ENCODE results near the gene ZNF275.
"Not testable (repeated sequence)": the region's sequence is repeated elsewhere in the genome, so short reads cannot be mapped to it uniquely, and the experiment has no call there.

Gene ZNF275

DNA sequence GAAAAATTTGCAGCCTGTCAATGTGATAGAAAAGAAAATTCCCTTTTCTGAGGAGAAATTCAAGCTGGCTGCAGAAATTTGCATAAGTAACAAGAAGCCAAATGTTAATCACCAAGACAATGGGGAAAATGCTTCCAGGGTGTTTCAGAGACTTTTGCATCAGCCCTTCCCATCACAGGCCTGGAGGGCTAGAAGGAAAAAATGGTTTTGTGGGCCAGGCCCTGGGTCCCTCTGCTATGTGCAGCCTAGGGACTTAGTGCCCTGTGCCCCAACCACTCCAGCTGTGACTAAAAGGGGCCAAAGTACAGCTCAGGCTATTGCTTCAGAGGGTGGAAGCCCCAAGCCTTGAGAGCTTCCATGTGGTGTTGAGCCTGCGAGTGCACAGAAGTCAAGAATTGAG is 23.9 kb downstream of the ZNF275 start:
- no peak for DNase-seq (ENCODE audit: low spot score)

DNA sequence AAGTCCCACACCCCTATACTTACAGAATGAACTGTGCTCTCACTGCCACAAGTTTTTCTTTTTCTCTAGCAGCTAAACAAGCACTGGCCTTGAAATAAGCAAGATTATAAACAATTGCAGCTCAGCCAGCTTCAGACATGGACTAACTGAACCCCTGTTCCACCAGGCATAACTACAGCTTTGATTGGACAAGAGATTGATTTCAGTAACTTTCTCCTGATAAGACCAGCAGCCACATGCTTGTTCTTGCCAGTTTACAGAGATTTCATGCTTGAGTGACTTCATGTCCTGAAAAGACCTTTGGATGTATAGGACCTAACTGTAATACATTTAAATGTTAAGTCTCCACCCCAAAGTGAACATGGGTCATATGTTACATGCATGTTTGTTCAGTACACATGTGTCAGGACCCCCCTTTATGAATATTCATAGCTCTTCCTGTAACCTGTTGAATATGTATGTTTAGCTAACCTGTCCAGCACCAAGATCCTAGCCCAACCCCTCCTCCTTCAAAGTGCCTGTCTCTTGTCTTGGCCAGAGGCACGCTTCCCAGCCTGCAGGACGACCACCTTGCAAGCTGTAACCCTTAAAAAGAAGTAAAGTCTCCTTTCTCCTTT is 27.9 kb downstream of the ZNF275 start:
- peak; percentile 49 for DNase-seq (ENCODE audit: low spot score)

DNA sequence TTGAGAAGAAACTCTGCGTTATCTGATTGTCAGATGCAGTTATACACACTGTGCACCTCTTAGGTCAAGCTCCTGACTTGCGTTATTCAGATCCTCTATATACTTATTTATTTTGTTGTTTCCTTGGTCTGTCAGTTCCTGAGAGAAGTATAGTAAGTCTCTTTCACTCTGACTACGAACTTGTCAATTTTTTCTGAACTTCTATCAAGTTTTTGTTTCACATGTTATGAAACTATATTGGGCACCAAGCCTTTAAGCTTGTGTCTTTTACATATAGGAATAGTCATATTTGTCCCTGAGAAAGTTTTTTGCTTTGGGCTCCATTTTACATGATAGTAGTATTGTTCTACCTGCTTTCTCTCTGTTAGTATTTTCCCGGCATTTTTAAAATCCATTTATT is 31.7 kb downstream of the ZNF275 start:
- DNase-seq (ENCODE audit: low spot score), result no peak

DNA sequence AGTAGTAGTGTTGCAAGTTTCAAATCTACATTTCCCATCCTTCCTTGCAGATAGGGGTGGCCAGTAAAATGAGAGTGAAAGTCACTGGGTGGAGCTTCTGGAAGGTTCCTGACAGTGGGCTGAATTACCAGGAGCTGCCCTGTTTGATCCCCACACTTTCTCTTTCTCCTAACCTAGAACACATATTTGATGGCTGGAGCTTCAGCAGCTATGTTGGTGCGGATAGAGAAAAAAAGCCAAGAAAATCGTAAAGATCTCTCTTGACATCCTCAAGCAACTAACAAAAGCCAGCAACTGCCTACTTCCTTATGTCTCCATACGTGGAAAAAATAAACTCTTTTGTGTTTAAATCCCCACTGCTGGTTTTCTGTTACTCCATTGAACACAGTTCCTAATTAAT is 32.2 kb downstream of the ZNF275 start:
- no peak for DNase-seq (ENCODE audit: low spot score)

DNA sequence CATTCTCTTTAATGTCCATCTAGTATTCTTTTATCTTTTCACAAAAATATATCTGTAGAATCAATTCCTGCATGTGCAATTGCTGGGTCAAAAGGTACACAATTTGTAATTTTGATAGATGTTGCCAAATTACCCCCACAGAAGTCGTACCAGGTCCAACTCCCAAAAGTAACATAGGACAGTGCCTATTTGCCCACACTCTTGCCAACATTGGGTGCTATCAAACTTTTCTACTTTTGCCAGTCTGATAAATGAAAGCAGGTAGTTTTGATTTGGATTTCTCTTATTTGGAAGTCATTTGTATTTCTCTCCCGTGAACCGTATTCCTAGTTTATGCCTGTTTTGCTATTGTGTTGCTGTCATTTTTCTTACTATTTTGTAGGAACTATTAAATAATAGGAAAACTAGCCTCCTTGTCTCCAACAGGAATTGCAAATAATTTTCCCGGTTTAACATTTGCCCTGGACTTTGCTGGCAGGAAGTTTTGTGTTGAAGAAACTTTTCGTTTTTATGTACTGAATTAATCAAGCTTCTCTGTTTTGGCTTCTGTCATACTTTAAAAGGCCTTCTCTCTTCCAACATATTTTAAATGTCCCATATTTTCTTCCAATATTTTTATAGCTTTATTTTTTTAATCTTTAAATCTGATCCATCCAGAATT is 33.1 kb downstream of the ZNF275 start:
- no peak for DNase-seq (ENCODE audit: low spot score)

DNA sequence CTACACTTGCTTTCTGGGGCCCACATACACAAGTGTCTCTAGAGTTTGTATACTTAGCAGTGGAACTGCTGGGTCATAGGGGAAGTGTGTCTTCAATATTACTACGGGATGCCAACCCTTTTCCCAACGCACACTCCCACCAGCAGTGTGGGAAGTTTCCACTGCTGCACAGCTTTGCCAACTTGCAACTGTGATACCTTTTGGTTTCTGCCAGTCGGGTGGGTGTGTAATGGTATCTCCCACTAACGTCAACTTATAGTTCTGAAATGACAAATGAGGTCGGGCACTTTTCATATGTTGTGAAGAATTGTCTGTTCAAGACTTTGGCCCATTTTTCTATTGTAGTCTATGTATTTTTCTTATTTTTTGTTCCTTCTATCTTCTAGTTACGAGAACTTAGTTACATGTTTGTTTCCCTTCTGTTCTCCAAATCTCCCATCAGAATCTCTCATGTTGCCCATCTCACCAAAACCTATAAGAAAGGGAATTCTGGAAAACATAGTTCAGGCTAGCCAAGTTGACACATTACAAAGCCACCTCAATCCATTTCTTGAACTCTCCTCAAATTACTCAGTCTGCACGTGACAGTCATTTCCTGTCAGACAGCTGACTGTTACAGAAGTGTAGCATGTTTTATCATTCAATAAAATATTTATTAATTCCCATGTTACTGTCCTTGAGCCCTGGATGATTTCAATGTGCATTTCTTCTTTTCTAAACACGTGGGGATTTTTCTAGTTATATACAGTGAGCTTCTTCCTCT is 36.5 kb downstream of the ZNF275 start:
- DNase-seq (ENCODE audit: low spot score), result no peak

DNA sequence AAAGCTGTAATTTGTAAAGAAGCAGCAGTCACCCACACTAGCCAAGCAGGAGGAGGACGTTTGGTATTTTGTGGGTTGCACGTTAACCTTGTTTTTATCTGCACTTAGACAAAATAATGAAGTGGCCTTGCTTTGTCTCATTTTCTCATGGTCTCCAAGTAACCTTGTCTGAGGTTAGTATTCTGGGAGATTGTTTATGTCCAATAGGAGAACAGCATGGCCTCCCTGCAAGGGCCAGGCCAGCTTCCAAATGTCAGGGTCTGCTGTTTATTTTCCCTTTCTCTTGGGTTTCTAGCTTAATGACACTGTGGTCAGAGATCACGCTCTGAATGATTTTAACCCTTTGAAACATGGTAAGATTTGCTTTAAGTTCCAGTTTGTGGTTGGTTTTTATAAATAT is 37.3 kb downstream of the ZNF275 start:
- DNase-seq (ENCODE audit: low spot score), result no peak

DNA sequence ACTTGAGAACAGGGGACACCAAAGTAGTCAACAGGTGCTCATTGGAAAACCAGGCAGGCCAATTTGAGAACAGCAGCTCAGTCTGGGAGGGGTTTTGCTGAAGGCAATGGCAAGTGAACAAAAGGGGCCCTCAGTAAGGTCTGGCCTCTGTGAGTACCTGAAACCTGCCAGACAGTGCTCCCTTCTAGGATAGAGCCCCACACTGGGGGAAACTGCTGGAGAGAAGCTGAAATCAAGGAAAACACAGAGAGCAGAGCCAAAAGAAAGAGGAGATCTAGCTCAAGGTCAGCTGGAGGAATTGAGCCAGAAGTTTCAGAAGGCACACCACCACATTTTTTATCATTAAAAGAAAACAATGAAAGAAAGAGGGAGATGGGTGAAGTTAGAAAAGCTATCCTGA is 39.0 kb downstream of the ZNF275 start:
- DNase-seq (ENCODE audit: low spot score), result no peak

DNA sequence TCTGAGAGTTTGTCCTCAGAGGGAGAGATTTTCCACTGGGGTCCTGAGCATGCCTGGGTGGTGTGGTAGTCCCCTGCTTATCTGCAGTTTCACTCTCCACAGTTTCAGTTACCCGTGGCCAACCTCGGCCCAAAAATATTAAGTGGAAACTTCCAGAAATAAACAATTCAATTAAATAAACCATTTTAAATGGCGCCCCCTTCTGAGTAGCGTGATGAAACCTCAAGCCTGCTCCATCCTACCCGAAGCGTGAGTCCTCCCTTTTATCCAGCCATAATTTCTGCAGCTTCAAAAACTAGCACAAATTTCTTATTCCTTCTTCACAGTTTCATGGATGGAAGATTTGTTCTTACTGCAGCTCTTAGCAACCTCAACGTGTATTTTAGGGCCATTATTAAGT is 40.5 kb downstream of the ZNF275 start:
- no peak for DNase-seq (ENCODE audit: low spot score)

DNA sequence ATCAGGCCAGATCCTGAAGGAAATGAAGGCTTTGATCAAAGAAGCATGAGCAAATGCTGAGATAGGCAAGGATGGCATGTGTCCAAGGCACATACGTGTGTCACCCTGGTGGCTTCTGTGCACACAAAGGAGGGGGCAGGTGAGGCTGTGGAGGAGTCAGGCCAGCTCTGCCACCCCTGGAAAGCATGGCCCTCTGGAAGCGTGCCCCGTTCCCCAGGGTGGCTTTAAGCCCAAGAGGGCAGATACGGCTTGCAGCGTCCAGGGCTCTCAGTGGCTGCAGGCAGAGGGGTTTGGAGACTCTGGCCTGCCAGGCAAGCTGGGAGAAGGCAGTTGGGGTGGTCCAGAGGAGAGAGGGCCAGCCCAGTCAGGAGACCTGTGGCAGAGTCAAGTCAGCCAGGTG is 41.6 kb downstream of the ZNF275 start:
- no peak for DNase-seq (ENCODE audit: low spot score)

DNA sequence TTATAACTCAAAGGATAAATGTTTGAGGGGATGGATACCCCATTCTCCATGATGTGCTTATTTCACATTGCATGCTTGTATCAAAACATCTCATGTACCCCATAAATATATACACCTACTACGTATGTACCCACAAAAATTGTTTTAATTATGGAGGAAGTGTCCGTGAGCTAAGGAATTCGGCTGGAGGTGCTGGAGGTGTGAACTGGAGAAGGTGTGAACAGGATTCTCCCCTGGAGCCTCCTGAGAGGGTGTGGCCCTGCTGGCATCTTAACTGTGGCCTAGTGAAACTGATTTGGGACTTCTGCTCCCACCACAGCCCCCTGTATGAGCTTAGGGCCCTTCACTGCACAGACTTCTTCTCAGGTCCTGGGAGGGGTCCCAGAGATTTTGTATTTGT is 43.8 kb downstream of the ZNF275 start:
- DNase-seq (ENCODE audit: low spot score), result no peak

DNA sequence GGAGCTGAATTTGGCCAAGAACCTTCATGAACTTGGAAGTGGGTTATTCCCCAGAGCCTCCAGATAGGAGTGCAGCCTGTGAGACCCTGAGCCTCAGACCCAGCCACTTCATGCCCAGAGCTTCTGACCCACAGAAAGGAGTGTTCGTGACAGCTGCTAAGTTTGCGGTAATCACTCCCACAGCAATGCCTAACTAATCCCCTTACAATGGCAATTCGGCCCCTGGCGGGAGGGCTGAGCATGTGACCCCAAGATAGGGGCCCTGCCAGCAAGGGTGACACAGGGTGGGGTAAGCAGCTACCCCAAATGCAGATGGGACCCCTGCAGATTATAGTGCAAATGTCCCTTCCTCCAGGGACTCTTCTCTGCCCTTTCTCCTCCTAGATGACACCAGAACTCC is 44.7 kb downstream of the ZNF275 start:
- DNase-seq (ENCODE audit: low spot score), result no peak

DNA sequence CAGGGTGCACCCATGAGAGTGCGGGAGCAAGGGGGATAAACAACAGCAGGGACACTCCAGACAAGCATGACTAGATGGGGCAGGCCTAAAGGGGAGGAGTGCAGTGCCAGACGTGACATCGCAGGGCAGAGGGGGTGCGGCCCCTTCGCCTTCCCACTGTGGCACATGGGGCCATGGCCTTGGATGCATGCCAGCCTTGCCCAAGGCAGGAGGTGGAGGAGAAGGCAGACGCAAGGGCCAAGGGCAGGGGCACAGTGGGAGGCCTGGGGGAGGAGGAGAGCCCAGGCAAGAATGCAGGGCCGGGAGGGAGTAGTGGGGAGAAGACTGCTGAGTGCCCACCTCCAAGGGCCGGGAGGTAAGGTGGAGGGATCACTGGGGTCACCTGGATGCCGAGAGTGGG is 45.6 kb downstream of the ZNF275 start:
- DNase-seq (ENCODE audit: low spot score), result no peak

DNA sequence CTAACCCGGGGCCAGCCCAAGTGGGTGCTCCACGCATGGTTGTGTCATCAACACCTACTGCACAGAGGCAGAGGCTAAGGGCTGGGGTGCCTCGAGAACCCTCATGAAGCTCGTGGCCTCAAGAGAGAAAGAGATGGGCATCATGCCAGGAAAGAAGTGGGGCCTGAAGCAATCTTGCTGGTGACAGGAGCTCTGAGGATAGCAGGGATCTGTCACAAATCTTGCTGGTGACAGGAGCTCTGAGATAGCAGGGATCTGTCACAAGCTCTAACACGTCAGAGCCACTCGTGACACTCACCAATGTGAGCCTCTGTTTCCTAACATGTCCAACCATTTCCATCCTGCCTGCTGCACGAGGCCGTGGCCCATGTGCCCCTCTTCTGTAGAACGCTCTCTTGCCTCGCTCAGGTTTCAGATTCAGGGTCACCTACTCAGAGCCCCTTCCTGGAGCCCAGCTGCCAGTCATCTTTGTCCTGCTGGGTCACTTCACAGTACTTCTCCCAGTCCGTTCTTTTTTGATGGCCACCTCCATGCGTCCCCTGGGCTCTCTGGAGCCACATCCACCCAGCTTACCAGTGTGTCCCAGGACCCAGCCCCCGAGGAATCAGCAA is 46.1 kb downstream of the ZNF275 start:
- DNase-seq (ENCODE audit: low spot score), result peak; percentile 22

DNA sequence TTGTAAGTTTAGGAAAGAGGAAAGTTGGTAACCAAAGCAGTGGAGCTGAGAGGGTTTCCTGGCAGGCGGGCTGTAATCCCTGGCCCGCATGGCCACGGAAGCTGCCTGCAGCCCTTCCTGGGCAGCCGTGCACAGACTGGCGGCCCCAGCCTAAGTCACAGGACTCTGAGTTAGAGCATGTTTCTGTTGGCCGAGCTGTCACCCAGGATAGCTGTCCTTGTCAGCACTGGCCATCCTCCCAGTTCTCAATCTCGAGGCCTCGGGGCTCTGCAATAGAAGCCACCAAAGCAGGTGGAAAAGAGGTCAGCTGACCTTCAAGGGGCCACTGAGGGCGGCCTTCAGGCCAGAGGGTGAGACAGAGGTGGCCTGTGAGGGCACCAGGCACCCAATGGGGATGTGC is 46.7 kb downstream of the ZNF275 start:
- no peak for DNase-seq (ENCODE audit: low spot score)

DNA sequence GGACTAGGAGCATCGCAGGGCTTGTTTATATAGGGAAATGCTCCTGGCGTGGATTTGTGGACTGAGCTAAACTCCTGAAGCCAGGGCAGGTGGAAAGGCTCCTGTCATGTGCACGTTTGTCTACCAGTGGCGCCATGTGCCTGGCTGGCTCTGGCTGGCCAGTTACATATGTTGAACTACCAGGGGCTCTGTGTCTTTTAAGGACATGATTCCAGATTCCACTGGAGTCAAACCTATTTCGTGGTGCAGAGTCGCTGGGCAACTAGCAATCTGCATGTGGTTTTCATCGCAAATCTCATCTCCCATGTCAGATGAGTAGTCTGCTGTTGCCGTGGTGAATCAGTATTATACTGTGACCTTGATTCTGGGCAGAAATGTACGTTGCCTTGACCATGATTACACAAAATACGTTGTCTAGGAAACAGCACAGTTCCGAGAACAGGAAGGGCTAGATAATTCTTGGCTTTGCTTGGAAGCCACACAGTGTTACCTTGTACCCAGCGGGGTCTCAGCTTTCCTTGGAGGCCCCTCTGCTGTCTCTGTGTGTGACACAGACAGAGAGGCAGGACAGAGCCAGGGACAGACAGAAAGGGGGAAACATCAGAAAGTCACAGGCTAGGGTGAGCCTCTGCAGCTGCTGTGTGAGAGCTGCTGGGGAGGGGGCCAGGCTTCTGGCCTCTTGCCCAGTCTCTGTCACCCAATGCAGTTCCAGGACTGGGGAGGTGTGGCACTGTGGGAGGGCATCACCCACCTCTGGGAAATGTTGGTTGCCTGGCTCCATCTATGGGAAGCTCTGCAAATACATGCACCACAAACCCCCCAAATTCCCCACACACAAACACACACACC is 48.0 kb downstream of the ZNF275 start:
- peak; percentile 85 for DNase-seq (ENCODE audit: low spot score)

DNA sequence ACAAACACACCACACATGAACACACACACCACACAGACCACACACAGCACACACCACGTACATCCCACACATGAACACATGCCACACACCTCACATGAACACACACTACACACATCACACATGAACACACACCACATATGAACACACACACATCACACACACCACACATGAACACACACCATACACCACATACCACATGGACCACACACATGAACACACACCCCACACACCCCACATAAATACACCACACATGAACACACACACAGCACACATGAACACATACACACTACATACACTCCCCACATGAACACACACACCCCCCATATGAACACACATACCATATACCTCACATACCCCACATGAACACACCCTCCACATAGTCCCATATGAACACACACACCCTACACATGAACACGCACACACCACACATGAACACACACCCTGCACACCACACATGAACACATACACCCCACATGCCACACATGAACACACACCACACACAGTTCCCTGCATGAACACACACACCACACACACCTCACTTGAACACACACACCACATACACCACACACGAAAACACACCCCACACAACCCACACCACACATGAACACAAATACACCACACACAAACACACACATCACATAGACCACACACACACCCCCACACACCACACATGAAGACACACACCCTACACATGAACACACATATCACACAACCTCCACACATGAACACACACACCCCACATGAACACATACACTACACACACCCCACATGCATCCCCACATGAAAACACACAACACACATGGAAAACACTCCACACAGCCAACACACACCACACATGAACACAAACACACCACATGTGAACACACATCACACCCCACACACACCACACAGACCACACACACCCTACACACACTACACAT is 48.9 kb downstream of the ZNF275 start:
- DNase-seq (ENCODE audit: low spot score), result no peak

DNA sequence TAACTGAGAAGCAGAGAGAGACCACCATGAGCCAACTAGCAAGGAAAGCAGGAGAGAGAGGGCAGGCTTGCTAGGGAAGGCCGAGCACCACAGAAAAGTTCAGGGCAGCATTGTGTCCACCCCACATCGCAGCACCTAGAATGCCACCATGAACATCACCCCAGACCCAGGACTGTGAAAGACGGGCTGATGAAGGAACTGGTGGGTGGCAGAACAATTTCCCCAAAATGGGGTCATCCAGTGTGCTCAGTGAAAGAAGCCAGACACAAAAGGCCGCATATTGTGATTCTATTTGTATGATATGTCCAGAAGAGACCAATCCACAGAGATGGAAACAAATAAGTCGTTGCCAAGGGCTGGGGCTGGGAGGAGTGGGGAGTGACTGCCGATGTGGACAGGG is 50.4 kb downstream of the ZNF275 start:
- no peak for DNase-seq (ENCODE audit: low spot score)

DNA sequence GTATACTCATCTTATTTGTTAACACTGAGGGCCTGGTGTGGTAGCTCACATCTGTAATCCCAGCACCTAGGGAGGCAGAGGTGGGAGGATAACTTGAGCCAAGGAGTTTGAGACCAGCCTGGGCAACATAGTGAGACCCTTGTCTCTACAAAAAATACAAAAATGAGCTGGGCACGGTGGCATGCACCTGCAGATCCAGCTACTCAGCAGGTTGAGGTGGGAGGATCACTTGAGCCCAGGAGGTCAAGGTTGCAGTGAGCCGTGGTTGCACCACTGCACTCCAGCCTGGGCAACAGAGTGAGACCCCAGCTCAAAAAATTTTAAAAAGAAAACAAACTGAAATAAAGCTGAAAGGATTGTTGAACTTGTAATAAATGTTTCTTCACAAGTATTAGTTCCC is 51.0 kb downstream of the ZNF275 start:
- not testable (repeated sequence) for DNase-seq (ENCODE audit: low spot score)

DNA sequence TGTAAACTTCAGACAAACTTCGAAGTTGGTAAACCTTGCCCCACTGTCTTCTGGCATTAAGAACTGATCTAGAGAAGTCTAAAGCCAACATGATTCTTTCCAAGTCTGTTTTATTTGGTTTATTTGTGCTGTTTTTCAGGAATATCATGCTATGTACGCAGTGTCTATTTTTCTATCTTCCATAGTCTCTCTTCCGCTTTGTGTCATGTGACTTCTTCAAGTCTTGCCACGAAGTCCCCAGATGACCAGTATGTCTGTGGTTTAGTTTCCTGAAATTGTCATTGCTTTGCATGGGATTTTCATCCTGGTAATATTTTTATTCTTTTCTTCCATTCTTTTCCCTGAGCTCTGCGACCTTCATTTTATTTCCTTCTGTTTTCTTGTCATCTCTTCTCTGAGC is 52.1 kb downstream of the ZNF275 start:
- no peak for DNase-seq (ENCODE audit: low spot score)

DNA sequence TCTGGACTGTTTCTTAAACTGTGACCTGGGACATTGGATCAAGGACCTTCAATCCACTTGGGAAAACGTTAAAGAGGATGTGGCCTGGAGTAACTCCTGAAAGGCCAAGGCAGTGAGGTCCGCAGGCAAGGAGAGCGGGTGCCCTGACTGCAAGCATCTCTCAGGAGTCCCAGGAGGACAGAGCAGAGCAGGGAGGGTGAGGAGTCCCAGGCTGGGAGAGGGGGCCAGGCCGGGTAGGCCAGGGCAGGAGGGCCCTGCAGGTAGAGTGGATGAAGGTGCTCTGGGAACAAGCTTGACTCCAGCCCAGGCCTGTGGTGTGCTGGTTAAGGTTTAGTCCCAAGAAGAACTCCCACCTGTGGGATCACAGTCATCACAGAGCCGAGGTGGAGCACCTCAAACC is 53.4 kb downstream of the ZNF275 start:
- DNase-seq (ENCODE audit: low spot score), result no peak

Measured in SK-N-DZ (cell line).